K562 (cell line): ENCODE measurements around the gene CCNJL. TPM values are rescaled to one million over a fixed set of nuclear protein-coding genes. Genes with fewer than 3 reads are reported as not detected.

Experiments used
- ATAC-seq: fragments of 200-7000 bp; cut with Tn5 transposase; 3 replicates; pipeline ENCODE4 v1.9.1; 2020; ENCODE audit warnings: moderate library complexity
- BruUV-seq: library from RNA; stranded (reverse); fragments of 400-500 nt; replicated peaks from 2 replicates; lab custom pipeline; 2021; lab: Mats Ljungman, UMichigan
- CTCF ChIA-PET: fragments of 300-600 bp; formaldehyde crosslinking; extraction: SDS; loops from one replicate; lab custom pipeline; 2021; ENCODE audit warnings: low intra/inter-chr PET ratio; lab: Yijun Ruan, JAX
- POLR2A ChIA-PET: fragments of 300-600, 350-650 bp; sonication (Branson Sonifier 250); formaldehyde crosslinking; extraction: SDS; loops from one replicate; lab custom pipeline; 2021; ENCODE audit warnings: antibody characterized with exemption, inconsistent platforms; lab: Yijun Ruan, JAX
- DNase-seq, 4 experiments: peaks; one replicate each; pipeline versions ENCODE4 v3.0.0 to v3.0.0-alpha.2; 2011 to 2018; ENCODE audit warnings: low spot score in 3 of 4, mixed read lengths in 3 of 4; ENCODE audit errors: extremely low read depth in 1 of 4
- FAIRE-seq: peaks from 2 replicates; lab custom pipeline; 2011; peaks lifted over from hg19 to GRCh38; lab: Jason Lieb, UNC
- H2AFZ ChIP-seq: 2 replicates; pipeline ENCODE4 v1.6.0; 2011; ENCODE audit warnings: low read depth, low read length, control low read depth, inconsistent platforms
- H3K27ac ChIP-seq: fragments of 200-600 bp; 3 replicates; pipeline ENCODE4 v1.8.0; 2011; ENCODE audit warnings: low read depth, mild to moderate bottlenecking, control low read depth, inconsistent platforms, low read length, moderate library complexity, mixed read lengths; ENCODE audit errors: extremely low read depth
- H3K27me3 ChIP-seq, 2 experiments: fragments of 300-600 bp in 1 of 2; 2 replicates in 1 of 2; 3 replicates in 1 of 2; pipeline versions ENCODE4 v1.6.0 to v1.8.0; 2011; ENCODE audit warnings: inconsistent platforms in 2 of 2, low read length in 2 of 2, mild to moderate bottlenecking in 1 of 2, mixed read lengths in 1 of 2, moderate library complexity in 1 of 2; ENCODE audit not compliant: control insufficient read depth in 2 of 2, insufficient read depth in 2 of 2
- H3K36me3 ChIP-seq: fragments of 300-600 bp; 3 replicates; pipeline ENCODE4 v1.8.0; 2011; ENCODE audit warnings: mild to moderate bottlenecking, low read length, inconsistent platforms; ENCODE audit not compliant: control insufficient read depth, insufficient read depth
- H3K4me1 ChIP-seq, 2 experiments: fragments of 200-600 bp in 1 of 2; replicated peaks in 1 of 2; 2 replicates in 1 of 2; 3 replicates in 1 of 2; pipeline versions ENCODE4 v1.5.1 to v1.8.0; 2011; ENCODE audit warnings: inconsistent platforms in 2 of 2, low read length in 2 of 2, mild to moderate bottlenecking in 1 of 2, mixed read lengths in 1 of 2, moderate library complexity in 1 of 2; ENCODE audit not compliant: control insufficient read depth in 2 of 2, insufficient read depth in 2 of 2
- H3K4me2 ChIP-seq: 2 replicates; pipeline ENCODE4 v1.6.1; 2011; ENCODE audit warnings: low read length, control low read depth, inconsistent platforms, mixed read lengths; ENCODE audit not compliant: insufficient read depth
- H3K4me3 ChIP-seq: fragments of 200-600 bp; sonication (generic), shearing (Covaris generic); 2 replicates; pipeline ENCODE4 v1.5.1; 2016; ENCODE audit warnings: control low read depth, inconsistent platforms
- H3K79me2 ChIP-seq: fragments of 200-600 bp; 3 replicates; pipeline ENCODE4 v1.8.0; 2011; ENCODE audit warnings: low read length, inconsistent platforms; ENCODE audit not compliant: control insufficient read depth, insufficient read depth
- H3K9ac ChIP-seq, 2 experiments: 2 replicates each; pipeline versions ENCODE4 v1.6.0 to v1.6.1; 2011; ENCODE audit warnings: low read depth in 2 of 2, low read length in 2 of 2, control low read depth in 1 of 2, inconsistent platforms in 1 of 2, mild to moderate bottlenecking in 1 of 2, mixed read lengths in 1 of 2; ENCODE audit not compliant: insufficient read depth in 1 of 2
- H3K9me1 ChIP-seq: one replicate; pipeline ENCODE4 v1.6.0; 2011; ENCODE audit warnings: inconsistent platforms, mild to moderate bottlenecking, low read length, moderate library complexity; ENCODE audit not compliant: control insufficient read depth, insufficient read depth
- H3K9me3 ChIP-seq: replicated peaks from 2 replicates; pipeline ENCODE4 v1.5.1; 2011; ENCODE audit warnings: low read depth, low read length, inconsistent platforms; ENCODE audit not compliant: control insufficient read depth, insufficient read depth
- H4K20me1 ChIP-seq: replicated peaks from 2 replicates; pipeline ENCODE4 v1.6.1; 2011; ENCODE audit warnings: low read length, inconsistent platforms, mixed read lengths; ENCODE audit not compliant: control insufficient read depth, insufficient read depth
- ETS2 ChIP-seq: IDR thresholded peaks from 2 replicates; pipeline ENCODE4 v1.6.1; 2016; ENCODE audit warnings: borderline replicate concordance, missing genetic modification characterization, mild to moderate bottlenecking, moderate library complexity, missing compliant biosample characterization; ENCODE audit not compliant: poor library complexity, severe bottlenecking
- GABPB1 ChIP-seq: sonication (generic); formaldehyde crosslinking; IDR thresholded peaks from 2 replicates; pipeline ENCODE4 v1.8.0; 2022; ENCODE audit warnings: mild to moderate bottlenecking, missing genetic modification reagents
- GTF2F1 ChIP-seq: IDR thresholded peaks from 2 replicates; pipeline ENCODE4 v1.6.1; 2011; ENCODE audit warnings: low read depth, low read length, improper control_type of control experiment
- KLF16 ChIP-seq: IDR thresholded peaks from 2 replicates; pipeline ENCODE4 v1.6.1; 2016; ENCODE audit warnings: antibody characterized with exemption
- MED1 ChIP-seq: sonication (generic); formaldehyde crosslinking; IDR thresholded peaks from 2 replicates; pipeline ENCODE4 v1.8.1; 2023; ENCODE audit warnings: missing genetic modification reagents, borderline replicate concordance
- OTX1 ChIP-seq: fragments of 450-650 bp; formaldehyde crosslinking; IDR thresholded peaks from 2 replicates; pipeline ENCODE4 v1.4.0; 2022; ENCODE audit warnings: mild to moderate bottlenecking
- SAP30 ChIP-seq: fragments of 200-600 bp; sonication (generic); IDR thresholded peaks from 2 replicates; pipeline ENCODE4 v1.6.1; 2012; ENCODE audit warnings: borderline replicate concordance, low read depth, mild to moderate bottlenecking, moderate library complexity, low read length, control low read depth, inconsistent platforms; ENCODE audit not compliant: insufficient read depth, poor library complexity, severe bottlenecking
- SNRNP70 ChIP-seq: fragments of 200-400 bp; formaldehyde crosslinking; optimal IDR thresholded peaks from 2 replicates; pipeline ENCODE3; 2017; ENCODE audit warnings: low read depth, low read length
- SP1 ChIP-seq: sonication (generic); formaldehyde crosslinking; IDR thresholded peaks from 2 replicates; pipeline ENCODE4 v1.8.1; 2022; ENCODE audit warnings: mild to moderate bottlenecking, missing genetic modification reagents
- SRSF7 ChIP-seq: fragments of 200-400 bp; formaldehyde crosslinking; optimal IDR thresholded peaks from 2 replicates; pipeline ENCODE3; 2017; ENCODE audit warnings: mild to moderate bottlenecking, low read depth, low read length
- UBTF ChIP-seq, 2 experiments: IDR thresholded peaks; 2 replicates each; pipeline ENCODE4 v1.6.1; 2012; ENCODE audit warnings: improper control_type of control experiment in 2 of 2, low read depth in 2 of 2, low read length in 2 of 2, borderline replicate concordance in 1 of 2
- ZSCAN32 ChIP-seq: fragments of 450-650 bp; formaldehyde crosslinking; IDR thresholded peaks from 2 replicates; pipeline ENCODE4 v1.4.0; 2020; ENCODE audit warnings: mild to moderate bottlenecking, moderate library complexity
- WGBS: fragments of 100-300 bp; shearing (Covaris generic); methylation state at CpG from one replicate; pipeline ENCODE4 v1.1.6; 2016; ENCODE audit warnings: low coverage, mixed read lengths; ENCODE audit not compliant: insufficient coverage; ENCODE audit errors: missing lambda C conversion rate; 5-methylcytosine and 5-hydroxymethylcytosine counted together
- in situ Hi-C: fragments of 300-500 bp; cut with MboI; formaldehyde crosslinking; loops from 4 replicates; pipeline ENCODE4 v1.15.0; 2018; ENCODE audit warnings: inconsistent platforms, mixed read lengths
- intact Hi-C: fragments of 100-400 bp; cut with micrococcal nuclease; formaldehyde crosslinking; loops from 2 replicates; pipeline ENCODE4 v1.14.2; 2022
- polyA plus RNA-seq, 8 experiments: library from polyadenylated mRNA; depleted of rRNA in 4 of 8; stranded (reverse) in 5 of 8; unstranded in 3 of 8; fragments of >200 nt; fragmentation: Nextera tagmentation in 2 of 8; fragmentation: Illumina TruSeq in 1 of 8; extraction: Ambion mirVana in 2 of 8; extraction: Trizol in 1 of 8; gene quantifications; 2 replicates each; pipeline versions ENCODE4 v1.2.1 to v1.2.3, GENCODE V29; 2011 to 2014; ENCODE audit warnings: inconsistent platforms in 1 of 8, missing spikeins in 1 of 8
- total RNA-seq, 7 experiments: library from RNA; depleted of rRNA in 6 of 7; stranded (reverse); fragments of >200 nt in 6 of 7; fragmentation: Illumina TruSeq in 2 of 7; extraction: Trizol in 2 of 7; gene quantifications; 2 replicates each; pipeline versions ENCODE4 v1.2.1 to v1.2.3, GENCODE V29; 2011 to 2021; ENCODE audit warnings: low replicate concordance in 1 of 7
- TF ChIP-seq, protein P1 (sequence below): sonication (generic); formaldehyde crosslinking; IDR thresholded peaks from 2 replicates; pipeline ENCODE4 v1.8.0; 2022; ENCODE audit warnings: missing genetic modification reagents, mild to moderate bottlenecking, moderate library complexity, borderline replicate concordance
- TF ChIP-seq, protein P2 (sequence below): fragments of 200-400 bp; formaldehyde crosslinking; IDR thresholded peaks from 2 replicates; pipeline ENCODE4 v1.6.1; 2017; ENCODE audit warnings: mild to moderate bottlenecking, low read depth, low read length, moderate library complexity
- TF ChIP-seq, protein P3 (sequence below): sonication (generic); formaldehyde crosslinking; IDR thresholded peaks from 2 replicates; pipeline ENCODE4 v1.8.1; 2022; ENCODE audit warnings: missing genetic modification reagents

Gene CCNJL
- total and polyA plus RNA-seq, 9 of the 15 experiments (the other 6 are each of a cell fraction or from before 2014, with no cell fraction given), result 0.04 TPM; not detected in 8

- Histone ChIP-seq H3K9ac (no peak overlapping the region), H3K27me3 (no peaks in the 10 kb centered on the region), H2AFZ (peak overlapping the region; percentile 75), H3K4me2 (no peak overlapping the region), H3K27ac (no peak overlapping the region), H3K36me3 (no peaks in the 10 kb centered on the region), H3K9me1 (no peaks in the 10 kb centered on the region), H4K20me1 (no peaks in the 10 kb centered on the region), H3K4me3 (no peak overlapping the region), H3K4me1 (no peaks in the 10 kb centered on the region; a peak in 2 of 5 replicates), H3K9me3 (no peaks in the 10 kb centered on the region), H3K79me2 (no peaks in the 10 kb centered on the region)
- no peak for ATAC-seq
- in situ Hi-C loops, result no loop called here
- DNase-seq, result no peak
- 36% methylated on average over 8 of the region's 8 CpGs for WGBS
- no peak for FAIRE-seq
- BruUV-seq, result no TSS peak
- no peak for TF ChIP-seq SNRNP70
- TF ChIP-seq KLF16, result no peak
- no peak for TF ChIP-seq ZSCAN32 (CRISPR knock-in tag)
- no peak for TF ChIP-seq GTF2F1
- no peak for TF ChIP-seq GABPB1 (CRISPR knock-in tag)
- TF ChIP-seq UBTF (IDR thresholded peaks at IDR 0.05; ENCODE audit: borderline replicate concordance in 1 of 2, low read depth in 2 of 2, low read length in 2 of 2), result no peak
- TF ChIP-seq OTX1, result no peak
- TF ChIP-seq ETS2 (tag), result no peak
- TF ChIP-seq SRSF7, result no peak
- TF ChIP-seq, protein P1, sequence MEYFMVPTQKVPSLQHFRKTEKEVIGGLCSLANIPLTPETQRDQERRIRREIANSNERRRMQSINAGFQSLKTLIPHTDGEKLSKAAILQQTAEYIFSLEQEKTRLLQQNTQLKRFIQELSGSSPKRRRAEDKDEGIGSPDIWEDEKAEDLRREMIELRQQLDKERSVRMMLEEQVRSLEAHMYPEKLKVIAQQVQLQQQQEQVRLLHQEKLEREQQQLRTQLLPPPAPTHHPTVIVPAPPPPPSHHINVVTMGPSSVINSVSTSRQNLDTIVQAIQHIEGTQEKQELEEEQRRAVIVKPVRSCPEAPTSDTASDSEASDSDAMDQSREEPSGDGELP (CRISPR knock-in tag), result no peak
- TF ChIP-seq, protein P2, sequence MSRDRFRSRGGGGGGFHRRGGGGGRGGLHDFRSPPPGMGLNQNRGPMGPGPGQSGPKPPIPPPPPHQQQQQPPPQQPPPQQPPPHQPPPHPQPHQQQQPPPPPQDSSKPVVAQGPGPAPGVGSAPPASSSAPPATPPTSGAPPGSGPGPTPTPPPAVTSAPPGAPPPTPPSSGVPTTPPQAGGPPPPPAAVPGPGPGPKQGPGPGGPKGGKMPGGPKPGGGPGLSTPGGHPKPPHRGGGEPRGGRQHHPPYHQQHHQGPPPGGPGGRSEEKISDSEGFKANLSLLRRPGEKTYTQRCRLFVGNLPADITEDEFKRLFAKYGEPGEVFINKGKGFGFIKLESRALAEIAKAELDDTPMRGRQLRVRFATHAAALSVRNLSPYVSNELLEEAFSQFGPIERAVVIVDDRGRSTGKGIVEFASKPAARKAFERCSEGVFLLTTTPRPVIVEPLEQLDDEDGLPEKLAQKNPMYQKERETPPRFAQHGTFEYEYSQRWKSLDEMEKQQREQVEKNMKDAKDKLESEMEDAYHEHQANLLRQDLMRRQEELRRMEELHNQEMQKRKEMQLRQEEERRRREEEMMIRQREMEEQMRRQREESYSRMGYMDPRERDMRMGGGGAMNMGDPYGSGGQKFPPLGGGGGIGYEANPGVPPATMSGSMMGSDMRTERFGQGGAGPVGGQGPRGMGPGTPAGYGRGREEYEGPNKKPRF, result no peak
- TF ChIP-seq SP1, result no peak
- TF ChIP-seq MED1, result no peak
- TF ChIP-seq, protein P3, sequence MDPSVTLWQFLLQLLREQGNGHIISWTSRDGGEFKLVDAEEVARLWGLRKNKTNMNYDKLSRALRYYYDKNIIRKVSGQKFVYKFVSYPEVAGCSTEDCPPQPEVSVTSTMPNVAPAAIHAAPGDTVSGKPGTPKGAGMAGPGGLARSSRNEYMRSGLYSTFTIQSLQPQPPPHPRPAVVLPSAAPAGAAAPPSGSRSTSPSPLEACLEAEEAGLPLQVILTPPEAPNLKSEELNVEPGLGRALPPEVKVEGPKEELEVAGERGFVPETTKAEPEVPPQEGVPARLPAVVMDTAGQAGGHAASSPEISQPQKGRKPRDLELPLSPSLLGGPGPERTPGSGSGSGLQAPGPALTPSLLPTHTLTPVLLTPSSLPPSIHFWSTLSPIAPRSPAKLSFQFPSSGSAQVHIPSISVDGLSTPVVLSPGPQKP (CRISPR knock-in tag), result no peak
- TF ChIP-seq SAP30, result no peak
- ChIA-PET CTCF (no interaction called here), POLR2A (interaction anchor here (0.6 to 1.0 kb wide), 4 partner anchors 9 to 62 kb away, joined by 3 to 4 read pairs (median 4); no protein-coding TSS in a partner anchor)
- intact Hi-C loops, result no loop called here
Measured at GRCh38 chr5:160271396-160271795, 41.0 kb downstream of the CCNJL start.
